HCT116 (cell line): ENCODE results near the gene HTRA3.

ENCODE experiments used
- CTCF ChIP-seq, 3 experiments: fragments of 200-600 bp in 1 of 3; sonication (generic) in 1 of 3; IDR thresholded peaks in 2 of 3; conservative IDR thresholded peaks in 1 of 3; 2 replicates each; pipeline ENCODE4 v1.5.1; 2012 to 2017; ENCODE audit warnings: low read depth in 2 of 3, low read length in 2 of 3, antibody characterized with exemption in 1 of 3, borderline replicate concordance in 1 of 3, control low read depth in 1 of 3, mild to moderate bottlenecking in 1 of 3, mixed read lengths in 1 of 3, mixed run types in 1 of 3, moderate library complexity in 1 of 3; ENCODE audit not compliant: insufficient read depth in 1 of 3
- SIN3A ChIP-seq: IDR thresholded peaks from 2 replicates; pipeline ENCODE4 v1.6.1; 2012; ENCODE audit warnings: low read depth

GRCh38 chr4:8283631-8284121 is 14.1 kb downstream of the HTRA3 start:
- TF ChIP-seq SIN3A (no peak), CTCF (IDR thresholded peaks at IDR 0.05 in 2 of 3, conservative IDR thresholded peaks at IDR 0.05 in 1 of 3; ENCODE audit: borderline replicate concordance in 1 of 3, insufficient read depth in 1 of 3, low read depth in 2 of 3, low read length in 2 of 3) (no peak)
